ENCODE measurements around the gene PAX5. TPM values are rescaled to one million over a fixed set of nuclear protein-coding genes. Genes with fewer than 3 reads are reported as not detected.

Gene PAX5
- total and polyA plus RNA-seq, 4 donors, result 0.08 to 2.3 (median 0.40) TPM

GRCh38 chr9:36878986-36879982, 154.8 kb downstream of the PAX5 start:
- TF ChIP-seq, protein P1, sequence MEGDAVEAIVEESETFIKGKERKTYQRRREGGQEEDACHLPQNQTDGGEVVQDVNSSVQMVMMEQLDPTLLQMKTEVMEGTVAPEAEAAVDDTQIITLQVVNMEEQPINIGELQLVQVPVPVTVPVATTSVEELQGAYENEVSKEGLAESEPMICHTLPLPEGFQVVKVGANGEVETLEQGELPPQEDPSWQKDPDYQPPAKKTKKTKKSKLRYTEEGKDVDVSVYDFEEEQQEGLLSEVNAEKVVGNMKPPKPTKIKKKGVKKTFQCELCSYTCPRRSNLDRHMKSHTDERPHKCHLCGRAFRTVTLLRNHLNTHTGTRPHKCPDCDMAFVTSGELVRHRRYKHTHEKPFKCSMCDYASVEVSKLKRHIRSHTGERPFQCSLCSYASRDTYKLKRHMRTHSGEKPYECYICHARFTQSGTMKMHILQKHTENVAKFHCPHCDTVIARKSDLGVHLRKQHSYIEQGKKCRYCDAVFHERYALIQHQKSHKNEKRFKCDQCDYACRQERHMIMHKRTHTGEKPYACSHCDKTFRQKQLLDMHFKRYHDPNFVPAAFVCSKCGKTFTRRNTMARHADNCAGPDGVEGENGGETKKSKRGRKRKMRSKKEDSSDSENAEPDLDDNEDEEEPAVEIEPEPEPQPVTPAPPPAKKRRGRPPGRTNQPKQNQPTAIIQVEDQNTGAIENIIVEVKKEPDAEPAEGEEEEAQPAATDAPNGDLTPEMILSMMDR (IDR thresholded peaks at IDR 0.05; ENCODE audit: control extremely low read depth, extremely low read depth), result no peak
- H3K36me3 ChIP-seq (ENCODE audit: control insufficient read depth in 4 of 4, insufficient read depth in 4 of 4, low read length in 4 of 4), result no peaks in the 10 kb centered on the region
- no peak overlapping the region for H3K4me3 ChIP-seq
- H3K9ac ChIP-seq (ENCODE audit: insufficient read depth in 1 of 2, low read length in 2 of 2), result no peak overlapping the region
- no peak for ATAC-seq (ENCODE audit: insufficient read depth, low FRiP score)
- peaks cover 0 to 9% (median 0%) of the 10 kb centered on the region in 5 donors for H3K4me1 ChIP-seq (ENCODE audit: control insufficient read depth in 5 of 5, insufficient read depth in 5 of 5, low read length in 5 of 5)
- no peak overlapping the region for H3K27ac ChIP-seq (ENCODE audit: low read depth in 1 of 2, low read length in 1 of 2)
- peak in 2 of 3 donors; percentile 21 to 29 for DNase-seq
- H3K9me3 ChIP-seq (ENCODE audit: control insufficient read depth in 4 of 4, insufficient read depth in 3 of 4, low read length in 3 of 4), result peaks cover 0 to 6% (median 0%) of the 10 kb centered on the region in 4 donors
- peaks cover 0 to 8% (median 0%) of the 10 kb centered on the region in 3 donors for H3K27me3 ChIP-seq (ENCODE audit: control insufficient read depth in 3 of 3, insufficient read depth in 3 of 3, low read length in 2 of 3)
- whole genome bisulfite sequencing, 2 donors, result 65 to 75% methylated on average over 18 of the region's 18 CpGs

DNA sequence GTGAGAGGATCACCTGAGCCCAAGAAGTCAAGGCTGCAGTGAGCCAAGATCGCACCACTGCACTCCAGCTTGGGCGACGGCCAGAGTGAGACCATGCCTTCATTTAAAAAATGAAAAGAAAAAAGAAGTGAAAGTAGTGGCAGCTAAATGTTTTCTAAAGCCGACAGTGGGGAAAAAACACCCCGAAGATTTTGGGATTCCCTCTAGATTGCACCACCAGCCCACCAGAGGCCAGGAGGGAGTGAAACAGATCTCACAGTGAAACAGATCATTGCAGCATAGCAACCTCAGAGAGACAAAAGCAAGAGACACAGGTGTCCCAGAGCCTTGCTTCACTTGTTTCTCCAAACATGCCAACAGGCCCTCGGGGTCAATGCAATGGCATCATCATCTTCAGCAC, 156.8 kb downstream of the PAX5 start:
- TF ChIP-seq, protein P1 (IDR thresholded peaks at IDR 0.05; ENCODE audit: control extremely low read depth, extremely low read depth), result no peak
- H3K36me3 ChIP-seq (ENCODE audit: control insufficient read depth in 4 of 4, insufficient read depth in 4 of 4, low read length in 4 of 4), result no peaks in the 10 kb centered on the region
- no peak for DNase-seq
- 82 to 88% methylated on average over 6 of the region's 6 CpGs for WGBS, 2 donors
- no peak for ATAC-seq (ENCODE audit: insufficient read depth, low FRiP score)
- H3K9ac ChIP-seq (ENCODE audit: insufficient read depth in 1 of 2, low read length in 2 of 2), result no peak overlapping the region
- H3K4me1 ChIP-seq (ENCODE audit: control insufficient read depth in 5 of 5, insufficient read depth in 5 of 5, low read length in 5 of 5), result peaks cover 0 to 9% (median 0%) of the 10 kb centered on the region in 5 donors
- no peak overlapping the region for H3K27ac ChIP-seq (ENCODE audit: low read depth in 1 of 2, low read length in 1 of 2)
- peaks cover 0 to 5% (median 0%) of the 10 kb centered on the region in 4 donors for H3K9me3 ChIP-seq (ENCODE audit: control insufficient read depth in 4 of 4, insufficient read depth in 3 of 4, low read length in 3 of 4)
- H3K27me3 ChIP-seq (ENCODE audit: control insufficient read depth in 3 of 3, insufficient read depth in 3 of 3, low read length in 2 of 3), result peaks cover 0 to 5% (median 0%) of the 10 kb centered on the region in 3 donors
- H3K4me3 ChIP-seq, result no peak overlapping the region

DNA sequence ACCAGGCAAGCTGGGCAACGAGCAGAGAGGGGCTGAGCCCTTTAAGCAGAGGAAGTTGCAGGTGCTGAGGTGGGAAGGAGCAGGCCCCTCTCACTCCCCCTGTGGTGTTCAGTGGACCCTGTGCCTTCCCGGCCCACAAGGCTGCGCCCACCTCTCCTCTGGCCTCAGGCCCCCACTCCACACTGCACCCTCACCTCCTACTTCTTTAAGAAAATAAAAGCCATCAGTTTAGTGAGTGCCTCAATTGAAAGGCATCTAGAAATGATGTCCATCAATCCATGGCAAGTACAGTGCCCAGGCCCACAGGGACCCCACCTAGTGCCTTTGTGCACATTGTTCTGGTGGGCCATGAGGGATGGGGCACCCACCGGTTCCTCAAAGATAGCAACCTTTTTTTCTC, 158.0 kb downstream of the PAX5 start:
- no peak overlapping the region for H3K9ac ChIP-seq (ENCODE audit: insufficient read depth in 1 of 2, low read length in 2 of 2)
- 78 to 82% methylated on average over 4 of the region's 4 CpGs for WGBS, 2 donors
- no peaks in the 10 kb centered on the region for H3K36me3 ChIP-seq (ENCODE audit: control insufficient read depth in 4 of 4, insufficient read depth in 4 of 4, low read length in 4 of 4)
- TF ChIP-seq, protein P1 (IDR thresholded peaks at IDR 0.05; ENCODE audit: control extremely low read depth, extremely low read depth), result no peak
- ATAC-seq (ENCODE audit: insufficient read depth, low FRiP score), result no peak
- DNase-seq, result no peak
- H3K27me3 ChIP-seq (ENCODE audit: control insufficient read depth in 3 of 3, insufficient read depth in 3 of 3, low read length in 2 of 3), result no peaks in the 10 kb centered on the region
- H3K9me3 ChIP-seq (ENCODE audit: control insufficient read depth in 4 of 4, insufficient read depth in 3 of 4, low read length in 3 of 4), result peaks cover 0 to 2% (median 0%) of the 10 kb centered on the region in 4 donors
- no peak overlapping the region for H3K4me3 ChIP-seq
- H3K27ac ChIP-seq (ENCODE audit: low read depth in 1 of 2, low read length in 1 of 2), result no peak overlapping the region
- peaks cover 0 to 9% (median 0%) of the 10 kb centered on the region in 5 donors for H3K4me1 ChIP-seq (ENCODE audit: control insufficient read depth in 5 of 5, insufficient read depth in 5 of 5, low read length in 5 of 5)
